Small intestine (tissue), 7 donors: Measurements from ENCODE around the gene LIN28A. TPM values are rescaled to one million over a fixed set of nuclear protein-coding genes. Genes with fewer than 3 reads are reported as not detected.
"Not testable (repeated sequence)": the region's sequence is repeated elsewhere in the genome, so short reads cannot be mapped to it uniquely, and the experiment has no call there.

ENCODE experiments used
- DNase-seq, 2 donors: peaks; one replicate each; pipeline versions ENCODE4 v3.0.0 to v3.0.0-alpha.2; 2013
- FAIRE-seq: peaks from 2 replicates; lab custom pipeline; 2012; peaks lifted over from hg19 to GRCh38; lab: Jason Lieb, UNC
- H3K27ac ChIP-seq, 3 donors: one replicate each; pipeline ENCODE4 v1.5.1; 2013; ENCODE audit warnings: low read length in 2 of 3, mild to moderate bottlenecking in 2 of 3, control low read depth in 1 of 3, inconsistent platforms in 1 of 3, low read depth in 1 of 3, moderate library complexity in 1 of 3
- H3K27me3 ChIP-seq, 3 donors: one replicate each; pipeline ENCODE4 v1.6.1; 2013; ENCODE audit warnings: low read length in 3 of 3, inconsistent platforms in 1 of 3; ENCODE audit not compliant: control insufficient read depth in 3 of 3, insufficient read depth in 3 of 3
- H3K36me3 ChIP-seq, 3 donors: one replicate each; pipeline ENCODE4 v1.6.1; 2013; ENCODE audit warnings: low read length in 3 of 3, inconsistent platforms in 1 of 3, low read depth in 1 of 3, mild to moderate bottlenecking in 1 of 3, moderate library complexity in 1 of 3; ENCODE audit not compliant: control insufficient read depth in 3 of 3, insufficient read depth in 2 of 3
- H3K4me1 ChIP-seq, 3 donors: one replicate each; pipeline ENCODE4 v1.6.1; 2013; ENCODE audit warnings: low read length in 2 of 3, inconsistent platforms in 1 of 3, low read depth in 1 of 3, mild to moderate bottlenecking in 1 of 3, moderate library complexity in 1 of 3; ENCODE audit not compliant: control insufficient read depth in 3 of 3, insufficient read depth in 2 of 3
- H3K4me3 ChIP-seq, 3 donors: one replicate each; pipeline ENCODE4 v1.5.1; 2013; ENCODE audit warnings: low read length in 3 of 3, control low read depth in 1 of 3, inconsistent platforms in 1 of 3, low read depth in 1 of 3, mild to moderate bottlenecking in 1 of 3, moderate library complexity in 1 of 3
- H3K9me3 ChIP-seq, 2 donors: one replicate each; pipeline ENCODE4 v1.6.1; 2013; ENCODE audit warnings: low read depth in 1 of 2, low read length in 1 of 2; ENCODE audit not compliant: control insufficient read depth in 2 of 2, insufficient read depth in 1 of 2
- WGBS, 3 donors: extraction: QIAGEN DNeasy Blood & Tissue Kit; methylation state at CpG; one replicate each; pipeline ENCODE4 v1.1.7; 2013; 5-methylcytosine and 5-hydroxymethylcytosine counted together
- polyA plus RNA-seq, 4 donors: library from polyadenylated mRNA; stranded (reverse) in 3 of 4; unstranded in 1 of 4; fragments of 200-250 nt in 3 of 4; fragments of 120-200 nt in 1 of 4; gene quantifications; one replicate each; pipeline versions ENCODE4 v1.2.1 to v1.2.3, GENCODE V29; 2013
- donor health status: healthy with polysubstance abuse.
- donor health status: control.
- donor health status: control.
- donor health status: Bipolar disorder and iron deficiency.
- donor health status: healthy.

The LIN28A gene
- polyA plus RNA-seq, 4 donors, result 0.03 TPM; not detected in 3

GRCh38 chr1:26368486-26368885 lies 42.1 kb upstream of the LIN28A start:
- Histone ChIP-seq H3K4me1 (no peaks in the 10 kb centered on the region), H3K27ac (no peak overlapping the region), H3K27me3 (peaks cover 0 to 20% (median 2%) of the 10 kb centered on the region in 3 donors), H3K9me3 (peaks cover 0 to 3% of the 10 kb centered on the region in 2 donors), H3K4me3 (no peak overlapping the region), H3K36me3 (no peaks in the 10 kb centered on the region)
- 90 to 99% (median 94%) methylated on average over 3 of the region's 3 CpGs for WGBS, 3 donors
- DNase-seq (no peak), FAIRE-seq (no peak)

DNA sequence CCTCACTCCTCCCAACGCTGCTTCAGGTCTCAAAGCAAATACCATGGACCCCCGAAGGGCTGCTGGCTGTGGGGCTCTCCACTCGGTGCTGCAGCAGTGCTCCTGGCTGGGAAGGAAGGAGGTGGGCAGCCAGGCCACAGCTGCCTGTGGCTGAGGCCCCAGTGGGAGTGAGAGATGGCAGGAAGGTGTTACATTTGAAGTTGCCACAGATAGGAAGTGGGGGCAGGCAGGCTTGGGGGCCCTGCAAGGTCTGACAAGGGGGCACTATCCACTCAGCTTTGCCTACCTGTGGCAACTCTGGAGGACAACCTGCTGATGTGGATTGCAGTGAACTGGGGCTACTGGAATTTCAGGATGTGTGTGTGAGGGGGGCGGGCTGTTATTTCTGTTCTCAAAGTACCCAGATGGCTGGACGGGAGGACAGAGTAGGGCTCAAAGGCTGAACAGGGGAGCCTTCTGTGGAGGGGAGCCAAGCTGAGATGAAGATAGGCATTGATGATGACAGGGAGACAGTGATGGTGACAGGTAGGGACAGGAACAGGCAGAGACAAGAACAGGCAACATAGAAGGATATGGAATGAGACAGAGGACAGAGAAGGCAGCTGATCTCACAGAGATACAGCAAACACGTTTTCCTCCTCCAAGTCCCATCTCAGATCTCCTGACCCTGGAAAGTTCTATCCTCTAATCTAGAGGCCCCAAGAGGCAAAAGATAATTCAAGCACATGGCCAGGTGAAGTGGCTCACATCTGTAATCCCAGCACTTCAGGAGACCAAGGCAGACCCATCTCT lies 39.8 kb upstream of the LIN28A start:
- H3K36me3 ChIP-seq, result no peaks in the 10 kb centered on the region
- peaks cover 0 to 3% of the 10 kb centered on the region in 2 donors for H3K9me3 ChIP-seq
- H3K4me3 ChIP-seq, result no peak overlapping the region
- 51 to 60% (median 56%) methylated on average over 6 of the region's 6 CpGs for whole genome bisulfite sequencing, 3 donors
- FAIRE-seq (no peak), DNase-seq (no peak)
- peak overlapping the region in 1 of 3 donors; percentile 5 for H3K27ac ChIP-seq
- peaks cover 0 to 12% (median 0%) of the 10 kb centered on the region in 3 donors for H3K27me3 ChIP-seq
- no peaks in the 10 kb centered on the region for H3K4me1 ChIP-seq

DNA sequence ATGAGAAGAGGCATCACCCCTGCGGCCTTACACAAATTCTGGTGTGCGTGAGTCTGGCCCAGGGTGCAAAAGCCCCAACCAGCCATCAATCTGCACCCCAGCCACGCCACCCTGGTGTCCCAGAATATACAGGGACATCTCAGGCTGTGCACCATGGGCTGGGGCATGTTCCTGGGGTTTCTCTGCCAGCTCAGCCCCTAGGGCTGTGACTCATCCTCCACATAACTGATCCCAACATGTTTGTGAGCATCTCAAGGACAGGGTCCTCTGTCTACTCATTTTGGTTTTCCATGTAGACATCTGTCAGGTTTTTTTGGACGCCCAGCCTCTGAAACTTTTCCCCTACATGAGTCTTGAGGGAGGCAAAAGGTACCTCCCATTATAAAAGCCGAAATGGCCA lies 38.6 kb upstream of the LIN28A start:
- Histone ChIP-seq H3K4me1 (no peaks in the 10 kb centered on the region), H3K27me3 (peaks cover 0 to 12% (median 0%) of the 10 kb centered on the region in 3 donors), H3K9me3 (peaks cover 0 to 3% of the 10 kb centered on the region in 2 donors), H3K4me3 (no peak overlapping the region), H3K27ac (no peak overlapping the region), H3K36me3 (no peaks in the 10 kb centered on the region)
- 82 to 85% (median 83%) methylated on average over 5 of the region's 5 CpGs for WGBS, 3 donors
- no peak for FAIRE-seq
- no peak for DNase-seq

- not testable (repeated sequence) for H3K36me3 ChIP-seq, DNase-seq, H3K9me3 ChIP-seq, H3K4me1 ChIP-seq, H3K4me3 ChIP-seq, FAIRE-seq
- Histone ChIP-seq H3K27me3 (peaks cover 0 to 12% (median 0%) of the 10 kb centered on the region in 3 donors), H3K27ac (peak within 1 kb of the TSS in 1 of 3 donors; percentile 51)
- WGBS, 3 donors, result 73 to 76% (median 75%) methylated on average over 3 of the region's 3 CpGs
Observed at GRCh38 chr1:26372611-26373010, 38.0 kb upstream of the LIN28A start, which contains the start of gene ZNF683. ZNF683 (minus strand) TSS chr1:26372750; CDS start chr1:26368571, 4,179 bp downstream.

GRCh38 chr1:26373281-26373680 lies 37.3 kb upstream of the LIN28A start:
- peaks cover 0 to 12% (median 0%) of the 10 kb centered on the region in 3 donors for H3K27me3 ChIP-seq
- H3K4me1 ChIP-seq, result peaks cover 0 to 3% (median 3%) of the 10 kb centered on the region in 3 donors
- H3K36me3 ChIP-seq, result no peaks in the 10 kb centered on the region
- 76 to 79% (median 78%) methylated on average over 4 of the region's 4 CpGs for WGBS, 3 donors
- H3K27ac ChIP-seq, result no peak overlapping the region
- DNase-seq (peak in 1 of 2 donors; percentile 38), FAIRE-seq (no peak)
- H3K4me3 ChIP-seq, result no peak overlapping the region
- peaks cover 0 to 3% of the 10 kb centered on the region in 2 donors for H3K9me3 ChIP-seq

- Histone ChIP-seq H3K27ac (no peak overlapping the region), H3K9me3 (peaks cover 0 to 3% of the 10 kb centered on the region in 2 donors), H3K27me3 (peaks cover 0 to 12% (median 0%) of the 10 kb centered on the region in 3 donors), H3K4me1 (peaks cover 0 to 6% (median 5%) of the 10 kb centered on the region in 3 donors), H3K36me3 (no peaks in the 10 kb centered on the region), H3K4me3 (no peak overlapping the region)
- no peak for DNase-seq
- FAIRE-seq, result no peak
- WGBS, 3 donors, result 43 to 50% (median 43%) methylated on average over 2 of the region's 2 CpGs
Observed at GRCh38 chr1:26373789-26374188, 36.8 kb upstream of the LIN28A start.

GRCh38 chr1:26374361-26374760 lies 36.3 kb upstream of the LIN28A start:
- 46 to 56% (median 54%) methylated on average over 2 of the region's 2 CpGs for WGBS, 3 donors
- DNase-seq, H3K36me3 ChIP-seq, H3K4me3 ChIP-seq, H3K27ac ChIP-seq, H3K9me3 ChIP-seq, FAIRE-seq, H3K4me1 ChIP-seq: not testable (repeated sequence)
- H3K27me3 ChIP-seq, result peaks cover 0 to 12% (median 0%) of the 10 kb centered on the region in 3 donors

DNA sequence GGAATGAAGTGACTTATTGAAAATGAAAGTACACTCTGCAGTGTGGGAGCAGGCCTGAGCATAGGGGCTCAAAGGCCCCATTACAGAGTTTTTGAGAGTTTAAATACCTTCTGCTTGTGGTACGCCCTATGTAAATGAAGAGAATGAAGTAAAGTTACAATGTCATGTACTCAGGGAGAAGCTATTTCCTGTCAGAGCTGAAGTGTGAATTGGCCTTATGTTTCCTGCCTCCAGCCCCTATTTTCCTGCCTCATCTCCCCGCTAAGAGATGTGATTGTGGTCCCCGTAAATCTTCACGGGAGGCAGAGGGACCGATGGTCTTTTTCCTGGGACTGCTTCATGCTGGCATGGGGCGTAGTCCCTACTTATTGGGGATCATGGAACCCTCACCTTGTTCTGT lies 35.5 kb upstream of the LIN28A start:
- H3K4me1 ChIP-seq, result peaks cover 0 to 6% (median 5%) of the 10 kb centered on the region in 3 donors
- H3K9me3 ChIP-seq, result peaks cover 0 to 3% of the 10 kb centered on the region in 2 donors
- peaks cover 0 to 10% (median 0%) of the 10 kb centered on the region in 3 donors for H3K27me3 ChIP-seq
- H3K4me3 ChIP-seq, result no peak overlapping the region
- no peak for FAIRE-seq
- no peaks in the 10 kb centered on the region for H3K36me3 ChIP-seq
- H3K27ac ChIP-seq, result no peak overlapping the region
- WGBS, 3 donors, result 53 to 74% (median 63%) methylated on average over 6 of the region's 6 CpGs
- DNase-seq, result no peak
